Measurements from ENCODE around the gene EIF1B.

Gene EIF1B

DNA sequence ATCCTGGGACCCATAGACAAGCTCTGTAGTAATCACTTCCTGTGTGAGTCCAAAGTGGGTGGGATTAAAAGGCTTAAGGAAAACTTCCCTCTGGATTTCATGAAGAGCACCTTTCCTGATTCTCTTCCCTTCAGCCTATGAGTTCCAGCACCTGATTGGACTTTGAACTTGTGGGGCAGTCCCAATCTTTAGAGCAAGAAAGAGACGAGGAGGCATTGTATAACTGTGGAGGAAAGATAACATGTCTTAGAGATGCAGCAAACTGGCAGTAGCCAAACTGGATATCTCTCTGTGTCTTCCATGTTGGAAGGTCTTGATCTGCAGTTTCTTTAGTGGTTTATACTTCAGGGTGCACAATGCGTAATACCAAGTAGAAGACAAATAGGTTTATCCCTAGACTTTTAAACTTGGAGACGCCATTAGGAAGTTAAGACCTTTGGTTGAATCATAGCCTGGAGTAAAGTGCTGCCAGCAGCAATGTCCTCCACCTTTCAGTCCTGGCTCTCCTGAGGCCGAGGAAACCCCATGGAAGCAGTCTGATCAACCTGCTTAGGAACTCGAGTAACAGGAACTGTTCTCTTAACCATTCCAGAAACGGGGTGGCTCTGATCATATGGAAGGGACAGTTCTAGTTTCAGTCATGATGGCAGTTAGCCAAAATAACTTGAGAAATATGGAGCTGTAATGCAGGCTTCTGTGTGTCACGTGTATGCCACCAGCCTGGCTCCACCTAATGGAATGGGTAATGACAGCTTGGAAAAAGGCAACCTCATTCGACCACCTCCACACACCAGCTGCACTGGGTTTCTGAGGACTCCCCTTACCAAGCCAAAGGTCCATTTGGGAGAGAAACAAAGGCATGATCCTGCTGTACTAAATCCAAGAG is 4.7 kb downstream of the EIF1B start:
- no peak for DNase-seq (ENCODE audit: low spot score)
- TF ChIP-seq, protein P1, sequence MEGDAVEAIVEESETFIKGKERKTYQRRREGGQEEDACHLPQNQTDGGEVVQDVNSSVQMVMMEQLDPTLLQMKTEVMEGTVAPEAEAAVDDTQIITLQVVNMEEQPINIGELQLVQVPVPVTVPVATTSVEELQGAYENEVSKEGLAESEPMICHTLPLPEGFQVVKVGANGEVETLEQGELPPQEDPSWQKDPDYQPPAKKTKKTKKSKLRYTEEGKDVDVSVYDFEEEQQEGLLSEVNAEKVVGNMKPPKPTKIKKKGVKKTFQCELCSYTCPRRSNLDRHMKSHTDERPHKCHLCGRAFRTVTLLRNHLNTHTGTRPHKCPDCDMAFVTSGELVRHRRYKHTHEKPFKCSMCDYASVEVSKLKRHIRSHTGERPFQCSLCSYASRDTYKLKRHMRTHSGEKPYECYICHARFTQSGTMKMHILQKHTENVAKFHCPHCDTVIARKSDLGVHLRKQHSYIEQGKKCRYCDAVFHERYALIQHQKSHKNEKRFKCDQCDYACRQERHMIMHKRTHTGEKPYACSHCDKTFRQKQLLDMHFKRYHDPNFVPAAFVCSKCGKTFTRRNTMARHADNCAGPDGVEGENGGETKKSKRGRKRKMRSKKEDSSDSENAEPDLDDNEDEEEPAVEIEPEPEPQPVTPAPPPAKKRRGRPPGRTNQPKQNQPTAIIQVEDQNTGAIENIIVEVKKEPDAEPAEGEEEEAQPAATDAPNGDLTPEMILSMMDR (IDR thresholded peaks at IDR 0.05; ENCODE audit: extremely low read depth, insufficient read depth, missing control alignments), result no peak
- in situ Hi-C loops (cut with MboI; ENCODE audit: low pct_unique_long_range_greater_than_20kb, low sequenced_read_pairs, unreplicated experiment), result loop anchor here (25.0 kb wide), 1 partner anchor 1573 kb away; no protein-coding TSS in a partner anchor

DNA sequence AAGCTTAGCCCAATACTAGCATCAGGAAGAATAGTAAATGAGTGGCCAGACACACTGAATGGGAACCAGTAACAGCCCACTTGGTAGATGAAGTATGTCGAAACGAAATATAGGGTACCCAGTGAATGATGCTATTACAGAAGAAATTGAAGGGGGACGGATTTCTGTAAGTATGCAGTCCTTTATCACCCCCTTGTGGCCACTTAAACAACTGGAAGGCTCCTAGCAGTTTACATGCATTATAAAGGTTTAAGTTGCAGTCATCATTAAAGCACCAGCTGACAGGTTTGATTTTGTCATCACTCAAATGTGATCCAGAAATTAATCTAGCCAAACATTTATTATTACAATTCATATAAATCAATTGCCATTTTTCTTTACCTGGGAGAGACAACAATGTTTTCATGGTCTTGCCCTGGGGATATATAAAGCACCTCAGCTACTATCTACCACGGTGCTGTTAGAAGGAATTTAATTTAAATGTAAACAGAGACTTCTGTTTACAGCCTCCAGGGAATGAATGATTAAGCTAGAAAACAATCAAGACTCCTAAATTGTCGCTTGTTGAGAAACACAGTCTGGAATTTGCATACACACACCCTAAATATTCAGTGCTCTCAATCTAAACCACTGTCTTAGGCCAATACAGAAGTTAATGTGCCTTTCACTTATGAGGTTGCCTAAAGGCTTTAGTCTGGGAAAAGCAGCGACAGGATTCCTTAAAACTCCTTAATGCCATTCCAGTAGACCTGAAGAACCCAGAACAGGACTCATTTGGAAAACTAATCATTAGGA is 7.8 kb downstream of the EIF1B start:
- DNase-seq (ENCODE audit: low spot score), result peak; percentile 56
- in situ Hi-C loops (cut with MboI; ENCODE audit: low pct_unique_long_range_greater_than_20kb, low sequenced_read_pairs, unreplicated experiment), result loop anchor here (5.0 to 25.0 kb wide), 2 partner anchors 125 to 1570 kb away; no protein-coding TSS in a partner anchor
- TF ChIP-seq, protein P1 (IDR thresholded peaks at IDR 0.05; ENCODE audit: extremely low read depth, insufficient read depth, missing control alignments), result peak; percentile 70

DNA sequence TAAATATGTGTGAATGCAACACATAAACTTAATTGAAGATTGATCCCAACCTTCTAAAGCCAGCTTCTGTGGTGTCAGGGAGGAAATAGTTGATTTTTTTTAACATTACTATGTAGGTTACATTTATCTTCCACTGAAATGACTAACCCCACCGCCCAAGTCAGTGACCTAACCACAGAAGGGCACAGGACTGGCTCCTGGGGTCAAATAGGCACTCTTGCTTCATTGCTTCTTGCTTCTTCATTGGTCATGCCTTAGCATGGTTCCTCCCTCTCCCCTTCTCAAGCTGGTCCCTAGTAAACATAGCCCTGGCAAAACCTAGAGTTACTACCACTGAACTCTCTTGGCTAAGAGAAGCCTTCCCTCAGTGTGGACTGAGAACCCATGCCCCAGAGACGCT is 12.3 kb downstream of the EIF1B start:
- TF ChIP-seq, protein P1 (IDR thresholded peaks at IDR 0.05; ENCODE audit: extremely low read depth, insufficient read depth, missing control alignments), result no peak
- in situ Hi-C loops (cut with MboI; ENCODE audit: low pct_unique_long_range_greater_than_20kb, low sequenced_read_pairs, unreplicated experiment), result loop anchor here (25.0 kb wide), 1 partner anchor 1565 kb away; no protein-coding TSS in a partner anchor
- DNase-seq (ENCODE audit: low spot score), result no peak

DNA sequence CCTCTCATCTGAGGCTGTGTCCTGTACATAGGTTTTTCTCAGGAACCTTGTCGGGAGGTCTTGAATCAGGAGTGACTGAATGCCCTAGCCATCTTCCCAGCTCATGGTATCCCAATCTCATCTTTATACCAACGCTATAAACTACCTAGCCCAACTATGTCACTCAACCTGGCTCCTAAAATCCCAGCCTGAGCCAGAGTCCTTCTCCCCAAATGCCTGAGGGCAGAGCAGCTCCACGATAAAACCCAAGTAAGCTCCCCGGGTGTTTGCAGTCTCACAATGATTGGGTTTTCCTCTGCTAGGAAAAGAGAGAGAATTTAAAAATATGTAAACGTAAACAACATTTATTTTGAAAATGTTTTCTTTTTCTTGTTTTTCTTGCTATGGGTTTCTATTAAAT is 14.4 kb downstream of the EIF1B start:
- DNase-seq (ENCODE audit: low spot score), result no peak
- in situ Hi-C loops (cut with MboI; ENCODE audit: low pct_unique_long_range_greater_than_20kb, low sequenced_read_pairs, unreplicated experiment), result loop anchor here (25.0 kb wide), 1 partner anchor 1563 kb away; no protein-coding TSS in a partner anchor
- TF ChIP-seq, protein P1 (IDR thresholded peaks at IDR 0.05; ENCODE audit: extremely low read depth, insufficient read depth, missing control alignments), result no peak

DNA sequence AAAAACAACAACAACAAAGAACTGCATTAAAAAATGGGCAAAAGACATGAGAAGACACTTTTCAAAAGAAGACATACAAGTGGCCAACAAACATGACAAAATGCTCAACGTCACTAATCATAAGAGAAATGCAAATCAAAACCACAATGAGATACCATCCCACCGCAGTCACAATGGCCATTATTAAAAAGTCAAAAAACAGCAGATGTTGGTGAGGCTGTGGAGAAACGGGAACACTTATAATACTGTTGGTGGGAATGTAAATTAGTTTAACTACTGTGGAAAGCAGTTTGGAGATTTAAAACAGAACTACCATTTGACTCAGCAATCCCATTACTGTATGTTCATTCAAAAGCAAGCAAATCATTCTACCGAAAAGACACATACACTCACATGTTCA is 15.1 kb downstream of the EIF1B start:
- TF ChIP-seq, protein P1 (IDR thresholded peaks at IDR 0.05; ENCODE audit: extremely low read depth, insufficient read depth, missing control alignments), result no peak
- in situ Hi-C loops (cut with MboI; ENCODE audit: low pct_unique_long_range_greater_than_20kb, low sequenced_read_pairs, unreplicated experiment), result loop anchor here (25.0 kb wide), 2 partner anchors 263 to 1563 kb away; no protein-coding TSS in a partner anchor
- no peak for DNase-seq (ENCODE audit: low spot score)

DNA sequence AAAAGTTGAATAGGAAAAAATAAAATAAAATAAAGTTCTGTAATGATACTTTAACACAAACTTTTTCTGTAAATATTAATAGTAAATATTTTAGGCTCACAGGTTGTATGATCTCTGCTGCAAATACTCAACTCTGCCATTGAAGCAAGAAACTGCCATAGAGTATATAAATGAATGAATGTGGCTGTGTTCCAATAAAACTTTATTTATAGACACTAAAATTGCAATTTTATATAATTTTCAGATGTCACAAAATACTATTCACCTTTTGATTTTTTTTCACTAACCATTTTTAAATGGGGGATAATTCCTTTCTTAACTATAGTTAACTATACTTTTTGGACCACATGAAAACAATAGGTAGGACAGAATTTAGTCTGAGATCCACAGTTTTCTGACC is 16.0 kb downstream of the EIF1B start:
- TF ChIP-seq, protein P1 (IDR thresholded peaks at IDR 0.05; ENCODE audit: extremely low read depth, insufficient read depth, missing control alignments), result no peak
- in situ Hi-C loops (cut with MboI; ENCODE audit: low pct_unique_long_range_greater_than_20kb, low sequenced_read_pairs, unreplicated experiment), result loop anchor here (25.0 kb wide), 1 partner anchor 262 kb away; no protein-coding TSS in a partner anchor
- DNase-seq (ENCODE audit: low spot score), result no peak

Measured in GM13977 (cell line).